Prostate gland (tissue), 2 donors: ENCODE data around the gene TNS1. TPM values are rescaled to one million over a fixed set of nuclear protein-coding genes. Genes with fewer than 3 reads are reported as not detected.

ENCODE experiments used
- DNase-seq: peaks from one replicate; pipeline ENCODE4 v3.0.0-alpha.2; 2019; ENCODE audit warnings: low spot score
- H3K27ac ChIP-seq, 2 donors: fragments of 200-600 bp; sonication (generic); 2 replicates each; pipeline ENCODE4 v1.5.1; 2017 to 2019
- H3K27me3 ChIP-seq: fragments of 200-600 bp; sonication (generic); replicated peaks from 2 replicates; pipeline ENCODE4 v1.5.1; 2019; ENCODE audit not compliant: insufficient read depth
- H3K36me3 ChIP-seq, 2 donors: fragments of 200-600 bp; sonication (generic); 1 replicate in 1 of 2; 2 replicates in 1 of 2; pipeline versions ENCODE4 v1.5.1 to v1.8.1; 2017 to 2019
- H3K4me1 ChIP-seq: fragments of 200-600 bp; sonication (generic); replicated peaks from 2 replicates; pipeline ENCODE4 v1.5.1; 2019
- H3K4me3 ChIP-seq, 2 donors: fragments of 200-600 bp; sonication (generic); 2 replicates each; pipeline ENCODE4 v1.5.1; 2017 to 2019
- H3K9me3 ChIP-seq: fragments of 200-600 bp; sonication (generic); 2 replicates; pipeline ENCODE4 v1.5.1; 2017
- CTCF ChIP-seq, 4 experiments: fragments of 200-600 bp in 2 of 4; fragments of 450-650 bp in 2 of 4; sonication (generic) in 2 of 4; IDR thresholded peaks; 1 replicate in 3 of 4; 2 replicates in 1 of 4; pipeline ENCODE4 v1.5.1; 2016 to 2019; ENCODE audit warnings: antibody characterized with exemption in 4 of 4, mild to moderate bottlenecking in 2 of 4, moderate library complexity in 2 of 4
- POLR2A ChIP-seq: fragments of 450-650 bp; IDR thresholded peaks from one replicate; pipeline ENCODE4 v1.6.1; 2016; ENCODE audit warnings: antibody characterized with exemption, mild to moderate bottlenecking
- POLR2AphosphoS5 ChIP-seq: sonication (generic); formaldehyde crosslinking; IDR thresholded peaks from one replicate; pipeline ENCODE4 v1.6.1; 2017; ENCODE audit warnings: antibody characterized with exemption
- WGBS: methylation state at CpG from one replicate; pipeline ENCODE4 v1.1.5; 2018; 5-methylcytosine and 5-hydroxymethylcytosine counted together
- intact Hi-C: fragments of 100-400 bp; cut with DNase I; formaldehyde crosslinking; loops from one replicate; pipeline ENCODE4 v1.14.2; 2022
- total RNA-seq, 2 donors: library from RNA; depleted of rRNA; stranded (reverse); fragments of >200 nt; gene quantifications; one replicate each; pipeline ENCODE4 v1.1.0, GENCODE V29; 2016

TNS1 gene
- total RNA-seq, 2 donors from 2014 or later: 238 to 659 TPM

GRCh38 chr2:217797661-217798069 lies 205.1 kb downstream of the TNS1 start:
- TF ChIP-seq POLR2AphosphoS5: peak; percentile 56
- TF ChIP-seq POLR2A: no peak
- H3K27ac ChIP-seq: peak overlapping the region in 1 of 2 donors; percentile 11

GRCh38 chr2:217797165-217797564 lies 205.6 kb downstream of the TNS1 start:
- no peaks in the 10 kb centered on the region for H3K36me3 ChIP-seq
- TF ChIP-seq POLR2A (no peak), CTCF (IDR thresholded peaks at IDR 0.05) (no peak), POLR2AphosphoS5 (no peak)
- H3K27me3 ChIP-seq: no peaks in the 10 kb centered on the region
- no peak overlapping the region for H3K4me3 ChIP-seq
- 46% methylated on average over 3 of the region's 3 CpGs for WGBS
- H3K4me1 ChIP-seq: no peaks in the 10 kb centered on the region
- DNase-seq: no peak
- no peaks in the 10 kb centered on the region for H3K9me3 ChIP-seq
- peak overlapping the region; percentile 11 to 21 for H3K27ac ChIP-seq
- intact Hi-C loops: no loop called here

More at GRCh38 chr2:217797661-217798069, 205.1 kb downstream of the TNS1 start:
- Histone ChIP-seq H3K4me1 (no peaks in the 10 kb centered on the region), H3K36me3 (no peaks in the 10 kb centered on the region), H3K4me3 (no peak overlapping the region), H3K9me3 (no peaks in the 10 kb centered on the region), H3K27me3 (no peaks in the 10 kb centered on the region)
- peak; percentile 57 for DNase-seq
- whole genome bisulfite sequencing: 39% methylated on average over 8 of the region's 8 CpGs
- intact Hi-C loops: no loop called here

GRCh38 chr2:217795706-217796465 lies 206.9 kb downstream of the TNS1 start:
- intact Hi-C loops: no loop called here
- 55% methylated on average over 11 of the region's 11 CpGs for WGBS
- H3K4me1 ChIP-seq: no peaks in the 10 kb centered on the region
- no peaks in the 10 kb centered on the region for H3K9me3 ChIP-seq
- no peaks in the 10 kb centered on the region for H3K27me3 ChIP-seq
- no peak for DNase-seq
- H3K4me3 ChIP-seq: no peak overlapping the region
- H3K27ac ChIP-seq: no peak overlapping the region
- TF ChIP-seq CTCF (IDR thresholded peaks at IDR 0.05): no peak
- TF ChIP-seq POLR2AphosphoS5: no peak
- no peak for TF ChIP-seq POLR2A
- no peaks in the 10 kb centered on the region for H3K36me3 ChIP-seq

GRCh38 chr2:217795067-217795466 lies 207.7 kb downstream of the TNS1 start:
- H3K36me3 ChIP-seq: no peaks in the 10 kb centered on the region
- no peak overlapping the region for H3K27ac ChIP-seq
- WGBS: 87% methylated on average over 5 of the region's 5 CpGs
- TF ChIP-seq POLR2A: no peak
- TF ChIP-seq CTCF (IDR thresholded peaks at IDR 0.05): no peak
- DNase-seq: no peak
- no peak overlapping the region for H3K4me3 ChIP-seq
- no peaks in the 10 kb centered on the region for H3K9me3 ChIP-seq
- H3K4me1 ChIP-seq: no peaks in the 10 kb centered on the region
- H3K27me3 ChIP-seq: no peaks in the 10 kb centered on the region
- intact Hi-C loops: no loop called here

GRCh38 chr2:217794133-217794986 lies 208.4 kb downstream of the TNS1 start:
- no peak overlapping the region for H3K27ac ChIP-seq
- DNase-seq: no peak
- TF ChIP-seq POLR2A: no peak
- no peak for TF ChIP-seq CTCF (IDR thresholded peaks at IDR 0.05)
- TF ChIP-seq POLR2AphosphoS5: no peak
- H3K4me1 ChIP-seq: no peaks in the 10 kb centered on the region
- no peak overlapping the region for H3K4me3 ChIP-seq
- no peaks in the 10 kb centered on the region for H3K27me3 ChIP-seq
- 89% methylated on average over 13 of the region's 13 CpGs for WGBS
- no peaks in the 10 kb centered on the region for H3K9me3 ChIP-seq
- no peaks in the 10 kb centered on the region for H3K36me3 ChIP-seq
- intact Hi-C loops: loop anchor here (5.0 kb wide), 1 partner anchor 93 kb away; no protein-coding TSS in a partner anchor
